ENCODE results near the gene TMEM129.

TMEM129 gene

GRCh38 chr4:1669270-1669669, 51.9 kb downstream of the TMEM129 start:
- no peak for DNase-seq (ENCODE audit: low spot score)

DNA sequence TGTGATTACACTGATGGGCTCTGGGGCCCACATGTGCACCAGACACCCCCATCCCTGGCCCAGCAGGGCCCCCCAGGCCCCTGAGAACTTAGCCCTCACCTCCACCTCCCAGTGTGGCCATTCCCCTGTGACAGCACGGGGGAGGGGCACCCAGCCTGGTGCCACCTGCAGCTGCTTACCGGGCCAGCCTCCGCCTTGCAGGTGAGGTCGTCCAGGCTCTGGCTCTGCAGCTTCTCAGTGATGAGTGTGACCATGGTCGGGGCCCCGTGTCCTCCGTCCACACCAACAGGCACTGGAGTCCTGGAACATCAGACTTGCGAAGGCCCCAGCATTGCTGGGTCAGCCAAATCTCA, 52.7 kb downstream of the TMEM129 start:
- DNase-seq (ENCODE audit: low spot score): no peak

DNA sequence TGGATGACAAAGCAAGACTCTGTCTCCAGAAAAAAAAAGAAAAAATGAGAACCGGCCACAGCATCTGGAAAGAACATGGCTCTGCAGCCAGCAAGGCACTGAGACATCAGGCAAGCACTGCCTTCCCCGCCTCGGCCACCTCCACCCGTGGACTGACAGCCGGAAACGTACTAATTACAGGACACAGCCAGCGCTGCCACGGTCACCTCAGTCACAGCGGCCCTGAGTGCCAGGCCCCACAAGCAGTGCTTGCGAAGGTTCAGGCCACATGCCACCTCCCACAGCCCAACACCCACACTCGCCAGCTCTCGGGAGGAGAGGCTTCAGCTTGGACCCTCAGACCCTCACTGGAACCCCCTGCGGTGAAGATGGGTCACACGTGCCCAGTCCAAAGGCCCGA, 53.9 kb downstream of the TMEM129 start:
- DNase-seq (ENCODE audit: low spot score): no peak

GRCh38 chr4:1666391-1666790, 54.7 kb downstream of the TMEM129 start:
- DNase-seq (ENCODE audit: low spot score): no peak

All from LoVo (cell line).